MM.1S (cell line): Measurements from ENCODE around the gene MEAK7.

Experiments
- DNase-seq: peaks from one replicate; pipeline ENCODE4 v3.0.0-alpha.2; 2015
- H2AFZ ChIP-seq: fragments of 300-600 bp; sonication (generic); 2 replicates; pipeline ENCODE4 v1.6.0; 2016; ENCODE audit warnings: antibody characterized with exemption, low read length
- H3F3A ChIP-seq: fragments of 300-600 bp; sonication (generic); 2 replicates; pipeline ENCODE4 v1.6.1; 2016; ENCODE audit warnings: mild to moderate bottlenecking, antibody characterized with exemption, low read length, moderate library complexity, mixed read lengths; ENCODE audit not compliant: insufficient read depth
- H3K27ac ChIP-seq: fragments of 300-600 bp; sonication (generic); 2 replicates; pipeline ENCODE4 v1.5.1; 2016; ENCODE audit warnings: mild to moderate bottlenecking, low read length
- H3K27me3 ChIP-seq: fragments of 300-600 bp; sonication (generic); replicated peaks from 2 replicates; pipeline ENCODE4 v1.6.0; 2016; ENCODE audit warnings: low read length; ENCODE audit not compliant: insufficient read depth
- H3K36me3 ChIP-seq: fragments of 300-600 bp; sonication (generic); replicated peaks from 2 replicates; pipeline ENCODE4 v1.6.1; 2016; ENCODE audit warnings: mild to moderate bottlenecking, low read length, mixed read lengths; ENCODE audit not compliant: insufficient read depth
- H3K4me1 ChIP-seq: fragments of 300-600 bp; sonication (generic); 2 replicates; pipeline ENCODE4 v1.6.1; 2016; ENCODE audit warnings: low read length, mixed read lengths
- H3K4me2 ChIP-seq: fragments of 300-600 bp; sonication (generic); 2 replicates; pipeline ENCODE4 v1.6.0; 2016; ENCODE audit warnings: low read depth, low read length
- H3K4me3 ChIP-seq: fragments of 300-600 bp; sonication (generic); 2 replicates; pipeline ENCODE4 v1.5.1; 2016; ENCODE audit warnings: low read length, mixed read lengths
- H3K79me2 ChIP-seq: fragments of 300-600 bp; sonication (generic); 2 replicates; pipeline ENCODE4 v1.6.1; 2016; ENCODE audit warnings: mixed run types, low read length, mixed read lengths
- H3K9ac ChIP-seq: fragments of 300-600 bp; sonication (generic); 2 replicates; pipeline ENCODE4 v1.6.1; 2016; ENCODE audit warnings: low read length, mixed read lengths
- H3K9me2 ChIP-seq: fragments of 300-600 bp; sonication (generic); replicated peaks from 2 replicates; pipeline ENCODE4 v1.6.1; 2016; ENCODE audit warnings: mild to moderate bottlenecking, low read length, mixed read lengths; ENCODE audit not compliant: insufficient read depth
- H3K9me3 ChIP-seq: fragments of 300-600 bp; sonication (generic); replicated peaks from 2 replicates; pipeline ENCODE4 v1.6.1; 2016; ENCODE audit warnings: mild to moderate bottlenecking, low read length, mixed read lengths; ENCODE audit not compliant: insufficient read depth
- H4K20me1 ChIP-seq: fragments of 300-600 bp; sonication (generic); 2 replicates; pipeline ENCODE4 v1.6.1; 2016; ENCODE audit warnings: mild to moderate bottlenecking, low read length, moderate library complexity, mixed read lengths; ENCODE audit not compliant: insufficient read depth
- EZH2 ChIP-seq: fragments of 300-600 bp; sonication (generic); optimal IDR thresholded peaks from 2 replicates; pipeline ENCODE3; 2017; ENCODE audit warnings: low read depth, mild to moderate bottlenecking, antibody characterized with exemption, low read length, mixed read lengths
- EZH2phosphoT487 ChIP-seq: fragments of 300-600 bp; sonication (generic); IDR thresholded peaks from 2 replicates; pipeline ENCODE4 v1.6.1; 2018; ENCODE audit warnings: antibody characterized with exemption, low read length
- TF ChIP-seq, protein P1 (sequence below): fragments of 300-600 bp; sonication (generic); IDR thresholded peaks from 2 replicates; pipeline ENCODE4 v1.5.1; 2016; ENCODE audit warnings: antibody characterized with exemption, low read length, mixed read lengths

The MEAK7 gene

DNA sequence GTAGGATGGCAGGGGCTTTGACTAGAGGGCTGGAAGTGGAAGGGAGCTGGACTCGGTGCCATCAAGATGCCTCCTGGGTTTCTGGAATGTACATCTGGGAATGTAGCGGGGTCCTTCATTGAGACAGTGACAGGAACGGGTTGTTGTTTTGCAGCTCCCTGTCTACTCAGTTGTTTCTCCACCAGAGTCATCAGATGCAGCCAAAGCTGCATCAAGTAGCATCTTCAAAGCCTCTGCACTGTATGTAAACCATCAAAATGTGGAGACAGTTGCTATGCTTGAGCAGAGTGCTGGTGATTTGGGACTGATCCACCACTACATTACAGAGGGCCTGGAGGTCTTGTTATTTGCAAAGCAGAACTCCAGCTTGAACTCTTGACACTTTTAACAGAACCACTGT, 25.1 kb upstream of the MEAK7 start:
- H3K9ac ChIP-seq: no peak overlapping the region
- no peaks in the 10 kb centered on the region for H3K79me2 ChIP-seq
- H2AFZ ChIP-seq: no peak overlapping the region
- no peaks in the 10 kb centered on the region for H3F3A ChIP-seq
- no peaks in the 10 kb centered on the region for H3K36me3 ChIP-seq
- no peak overlapping the region for H3K27ac ChIP-seq
- no peaks in the 10 kb centered on the region for H3K9me2 ChIP-seq
- no peaks in the 10 kb centered on the region for H3K9me3 ChIP-seq
- H3K4me2 ChIP-seq: no peak overlapping the region
- H4K20me1 ChIP-seq: no peaks in the 10 kb centered on the region
- no peaks in the 10 kb centered on the region for H3K27me3 ChIP-seq
- DNase-seq: no peak
- H3K4me1 ChIP-seq: no peaks in the 10 kb centered on the region
- TF ChIP-seq EZH2phosphoT487: no peak
- TF ChIP-seq, protein P1, sequence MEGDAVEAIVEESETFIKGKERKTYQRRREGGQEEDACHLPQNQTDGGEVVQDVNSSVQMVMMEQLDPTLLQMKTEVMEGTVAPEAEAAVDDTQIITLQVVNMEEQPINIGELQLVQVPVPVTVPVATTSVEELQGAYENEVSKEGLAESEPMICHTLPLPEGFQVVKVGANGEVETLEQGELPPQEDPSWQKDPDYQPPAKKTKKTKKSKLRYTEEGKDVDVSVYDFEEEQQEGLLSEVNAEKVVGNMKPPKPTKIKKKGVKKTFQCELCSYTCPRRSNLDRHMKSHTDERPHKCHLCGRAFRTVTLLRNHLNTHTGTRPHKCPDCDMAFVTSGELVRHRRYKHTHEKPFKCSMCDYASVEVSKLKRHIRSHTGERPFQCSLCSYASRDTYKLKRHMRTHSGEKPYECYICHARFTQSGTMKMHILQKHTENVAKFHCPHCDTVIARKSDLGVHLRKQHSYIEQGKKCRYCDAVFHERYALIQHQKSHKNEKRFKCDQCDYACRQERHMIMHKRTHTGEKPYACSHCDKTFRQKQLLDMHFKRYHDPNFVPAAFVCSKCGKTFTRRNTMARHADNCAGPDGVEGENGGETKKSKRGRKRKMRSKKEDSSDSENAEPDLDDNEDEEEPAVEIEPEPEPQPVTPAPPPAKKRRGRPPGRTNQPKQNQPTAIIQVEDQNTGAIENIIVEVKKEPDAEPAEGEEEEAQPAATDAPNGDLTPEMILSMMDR: no peak
- no peak for TF ChIP-seq EZH2
- H3K4me3 ChIP-seq: no peak overlapping the region

- Histone ChIP-seq H3K36me3 (no peaks in the 10 kb centered on the region), H3K9ac (no peak overlapping the region), H3K27ac (no peak overlapping the region), H3K9me2 (no peaks in the 10 kb centered on the region), H4K20me1 (no peaks in the 10 kb centered on the region), H3K4me3 (no peak overlapping the region), H3K9me3 (no peaks in the 10 kb centered on the region), H2AFZ (no peak overlapping the region), H3K79me2 (no peaks in the 10 kb centered on the region), H3K27me3 (no peaks in the 10 kb centered on the region), H3K4me2 (no peak overlapping the region), H3F3A (no peaks in the 10 kb centered on the region), H3K4me1 (no peaks in the 10 kb centered on the region)
- no peak for DNase-seq
- TF ChIP-seq EZH2 (no peak), EZH2phosphoT487 (no peak)
- TF ChIP-seq, protein P1: no peak
Observed at GRCh38 chr16:84528322-84528721, 23.9 kb upstream of the MEAK7 start.

- Histone ChIP-seq H3K9ac (no peak overlapping the region), H3K79me2 (no peaks in the 10 kb centered on the region), H3F3A (no peaks in the 10 kb centered on the region), H3K9me2 (no peaks in the 10 kb centered on the region), H3K4me3 (no peak overlapping the region), H3K36me3 (no peaks in the 10 kb centered on the region), H3K4me2 (no peak overlapping the region), H3K27ac (no peak overlapping the region), H3K4me1 (no peaks in the 10 kb centered on the region), H2AFZ (no peak overlapping the region), H3K9me3 (no peaks in the 10 kb centered on the region), H3K27me3 (no peaks in the 10 kb centered on the region), H4K20me1 (no peaks in the 10 kb centered on the region)
- TF ChIP-seq EZH2 (no peak), EZH2phosphoT487 (no peak)
- TF ChIP-seq, protein P1: no peak
- DNase-seq: no peak
Observed at GRCh38 chr16:84527532-84528269, 23.2 kb upstream of the MEAK7 start.
